ENCODE results near the gene PRICKLE4.
"Not testable (repeated sequence)": the region's sequence is repeated elsewhere in the genome, so short reads cannot be mapped to it uniquely, and the experiment has no call there.

PRICKLE4 gene

GRCh38 chr6:41801380-41801779, 20.8 kb downstream of the PRICKLE4 start:
- DNase-seq: no peak

- DNase-seq: no peak
Observed at GRCh38 chr6:41805830-41806774, 25.5 kb downstream of the PRICKLE4 start.

- DNase-seq: no peak
Observed at GRCh38 chr6:41811095-41811494, 30.5 kb downstream of the PRICKLE4 start.

- DNase-seq: not testable (repeated sequence)
Observed at GRCh38 chr6:41811946-41812345, 31.4 kb downstream of the PRICKLE4 start.

GRCh38 chr6:41813469-41813868, 32.9 kb downstream of the PRICKLE4 start:
- no peak for DNase-seq

GRCh38 chr6:41813956-41814355, 33.4 kb downstream of the PRICKLE4 start:
- DNase-seq: no peak

GRCh38 chr6:41814629-41815028, 34.0 kb downstream of the PRICKLE4 start:
- no peak for DNase-seq

- DNase-seq: no peak
Observed at GRCh38 chr6:41815587-41815986, 35.0 kb downstream of the PRICKLE4 start.

GRCh38 chr6:41818271-41819054, 37.9 kb downstream of the PRICKLE4 start:
- no peak for DNase-seq

GRCh38 chr6:41821266-41821665, 40.7 kb downstream of the PRICKLE4 start:
- DNase-seq: no peak

- DNase-seq: no peak
Observed at GRCh38 chr6:41822021-41822420, 41.4 kb downstream of the PRICKLE4 start.

- DNase-seq: no peak
Observed at GRCh38 chr6:41823178-41823577, 42.6 kb downstream of the PRICKLE4 start.

GRCh38 chr6:41824571-41825569, 44.3 kb downstream of the PRICKLE4 start:
- no peak for DNase-seq

- DNase-seq: no peak
Observed at GRCh38 chr6:41826343-41827022, 45.9 kb downstream of the PRICKLE4 start.

GRCh38 chr6:41832263-41832662, 51.7 kb downstream of the PRICKLE4 start:
- DNase-seq: no peak

GRCh38 chr6:41836022-41836659, 55.6 kb downstream of the PRICKLE4 start:
- DNase-seq: no peak

- no peak for DNase-seq
Observed at GRCh38 chr6:41836660-41837052, 56.1 kb downstream of the PRICKLE4 start.
